ENCODE results near the gene NOL9. TPM values are rescaled to one million over a fixed set of nuclear protein-coding genes. Genes with fewer than 3 reads are reported as not detected.

The NOL9 gene
- total and polyA plus RNA-seq, 4 donors: 3.4 to 29.4 (median 16.7) TPM

GRCh38 chr1:6486433-6487011 is 67.8 kb downstream of the NOL9 start:
- no peaks in the 10 kb centered on the region for H3K36me3 ChIP-seq (ENCODE audit: control insufficient read depth in 4 of 4, insufficient read depth in 4 of 4, low read length in 4 of 4)
- WGBS, 2 donors: 4% methylated on average over 15 of the region's 15 CpGs
- no peak overlapping the region for H3K4me3 ChIP-seq
- TF ChIP-seq CTCF (IDR thresholded peaks at IDR 0.05; ENCODE audit: control extremely low read depth, extremely low read depth): peak; percentile 58
- no peaks in the 10 kb centered on the region for H3K27me3 ChIP-seq (ENCODE audit: control insufficient read depth in 3 of 3, insufficient read depth in 3 of 3, low read length in 2 of 3)
- ATAC-seq (ENCODE audit: insufficient read depth, low FRiP score) (peak; percentile 56), DNase-seq (peak; percentile 89 to 90 (median 89))
- H3K9ac ChIP-seq (ENCODE audit: insufficient read depth in 1 of 2, low read length in 2 of 2): no peak overlapping the region
- no peak overlapping the region for H3K27ac ChIP-seq (ENCODE audit: low read depth in 1 of 2, low read length in 1 of 2)
- H3K4me1 ChIP-seq (ENCODE audit: control insufficient read depth in 5 of 5, insufficient read depth in 5 of 5, low read length in 5 of 5): peaks cover 0 to 33% (median 12%) of the 10 kb centered on the region in 5 donors
- no peaks in the 10 kb centered on the region for H3K9me3 ChIP-seq (ENCODE audit: control insufficient read depth in 4 of 4, insufficient read depth in 3 of 4, low read length in 3 of 4)

GRCh38 chr1:6485168-6486101 is 68.9 kb downstream of the NOL9 start:
- no peak for ATAC-seq (ENCODE audit: insufficient read depth, low FRiP score)
- Histone ChIP-seq H3K9ac (ENCODE audit: insufficient read depth in 1 of 2, low read length in 2 of 2) (peak overlapping the region in 1 of 2 donors; percentile 37), H3K4me3 (peak overlapping the region; percentile 55), H3K4me1 (ENCODE audit: control insufficient read depth in 5 of 5, insufficient read depth in 5 of 5, low read length in 5 of 5) (peaks cover 0 to 25% (median 12%) of the 10 kb centered on the region in 5 donors), H3K27me3 (ENCODE audit: control insufficient read depth in 3 of 3, insufficient read depth in 3 of 3, low read length in 2 of 3) (no peaks in the 10 kb centered on the region), H3K36me3 (ENCODE audit: control insufficient read depth in 4 of 4, insufficient read depth in 4 of 4, low read length in 4 of 4) (no peaks in the 10 kb centered on the region), H3K27ac (ENCODE audit: low read depth in 1 of 2, low read length in 1 of 2) (peak overlapping the region; percentile 23 to 70), H3K9me3 (ENCODE audit: control insufficient read depth in 4 of 4, insufficient read depth in 3 of 4, low read length in 3 of 4) (no peaks in the 10 kb centered on the region)
- TF ChIP-seq CTCF (IDR thresholded peaks at IDR 0.05; ENCODE audit: control extremely low read depth, extremely low read depth): no peak
- whole genome bisulfite sequencing, 2 donors: 1 to 2% methylated on average over 42 to 80 of the region's 80 CpGs
- DNase-seq: peak in 2 of 3 donors; percentile 52 to 61

GRCh38 chr1:6484826-6485167 is 69.5 kb downstream of the NOL9 start:
- DNase-seq (no peak), ATAC-seq (ENCODE audit: insufficient read depth, low FRiP score) (no peak)
- Histone ChIP-seq H3K9ac (ENCODE audit: insufficient read depth in 1 of 2, low read length in 2 of 2) (peak overlapping the region in 1 of 2 donors; percentile 37), H3K4me3 (peak overlapping the region; percentile 55), H3K4me1 (ENCODE audit: control insufficient read depth in 5 of 5, insufficient read depth in 5 of 5, low read length in 5 of 5) (peaks cover 0 to 20% (median 8%) of the 10 kb centered on the region in 5 donors), H3K9me3 (ENCODE audit: control insufficient read depth in 4 of 4, insufficient read depth in 3 of 4, low read length in 3 of 4) (no peaks in the 10 kb centered on the region), H3K27ac (ENCODE audit: low read depth in 1 of 2, low read length in 1 of 2) (peak overlapping the region; percentile 23 to 70), H3K27me3 (ENCODE audit: control insufficient read depth in 3 of 3, insufficient read depth in 3 of 3, low read length in 2 of 3) (no peaks in the 10 kb centered on the region), H3K36me3 (ENCODE audit: control insufficient read depth in 4 of 4, insufficient read depth in 4 of 4, low read length in 4 of 4) (no peaks in the 10 kb centered on the region)
- 13% methylated on average over 11 to 13 of the region's 13 CpGs for WGBS, 2 donors
- no peak for TF ChIP-seq CTCF (IDR thresholded peaks at IDR 0.05; ENCODE audit: control extremely low read depth, extremely low read depth)

Measured in lung (tissue), 12 donors.